GDM1 (cell line): ENCODE results near the gene VTN.

ENCODE experiments used
- DNase-seq: peaks from one replicate; lab custom pipeline; 2025; lab: John Stamatoyannopoulos, UW

Gene VTN

DNA sequence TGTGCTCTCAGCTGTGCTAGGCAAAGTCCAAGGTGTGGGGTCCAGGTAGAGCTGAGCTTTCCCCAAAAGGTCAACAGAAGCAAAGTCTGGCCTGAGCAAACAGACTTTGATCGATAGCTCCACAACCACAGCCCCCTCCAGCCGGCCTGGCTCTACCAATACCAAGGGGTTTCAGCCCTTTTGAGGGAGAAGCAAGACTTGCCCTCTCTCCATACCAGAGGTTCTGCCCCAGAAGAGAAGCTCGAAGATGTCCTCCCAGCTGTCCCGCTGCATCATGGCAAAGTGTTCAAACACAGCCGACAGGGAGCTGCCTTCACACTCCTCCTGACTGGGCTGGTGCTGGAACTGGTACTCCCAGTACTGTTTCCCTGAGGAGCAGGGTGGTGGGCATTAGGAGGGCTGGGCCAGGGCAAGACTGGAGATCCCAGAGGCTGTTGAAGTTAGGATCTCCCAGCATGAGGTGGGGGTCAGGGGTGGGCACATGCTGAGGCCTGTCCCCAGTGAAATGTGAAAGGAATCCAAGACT, 1.7 kb downstream of the VTN start:
- DNase-seq, result no peak

DNA sequence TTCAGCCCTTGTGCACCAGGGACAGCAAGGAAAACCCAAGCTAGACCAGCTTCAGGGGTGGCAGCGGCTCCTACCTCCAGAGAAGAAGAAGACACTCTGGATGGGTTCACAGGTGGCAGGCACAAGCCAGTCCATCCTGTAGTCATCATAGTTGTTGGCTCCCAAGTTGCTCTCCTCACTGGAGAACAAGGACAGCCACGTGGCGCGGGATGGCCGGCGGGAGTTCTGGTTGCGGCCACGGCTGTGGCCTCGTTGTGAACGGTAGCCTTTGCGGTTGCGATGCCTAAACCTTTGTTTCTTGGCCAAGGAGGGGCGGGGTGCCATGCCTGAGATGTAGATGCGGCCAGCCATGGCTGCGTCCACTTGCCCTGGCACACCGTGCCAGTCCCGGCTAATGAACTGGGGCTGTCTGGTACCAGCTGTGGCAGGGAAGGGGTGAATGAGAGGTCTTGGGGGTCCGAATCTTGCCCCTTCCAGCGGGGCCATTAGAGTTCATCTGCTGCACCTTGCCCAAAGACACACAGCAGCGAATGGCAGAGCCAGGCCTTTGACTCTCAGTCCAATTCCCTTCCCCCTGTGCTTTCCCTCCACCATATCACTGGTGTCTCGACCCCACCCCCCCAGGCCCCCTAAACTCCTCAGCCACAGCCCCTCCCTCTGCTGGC, 2.3 kb downstream of the VTN start:
- no peak for DNase-seq

DNA sequence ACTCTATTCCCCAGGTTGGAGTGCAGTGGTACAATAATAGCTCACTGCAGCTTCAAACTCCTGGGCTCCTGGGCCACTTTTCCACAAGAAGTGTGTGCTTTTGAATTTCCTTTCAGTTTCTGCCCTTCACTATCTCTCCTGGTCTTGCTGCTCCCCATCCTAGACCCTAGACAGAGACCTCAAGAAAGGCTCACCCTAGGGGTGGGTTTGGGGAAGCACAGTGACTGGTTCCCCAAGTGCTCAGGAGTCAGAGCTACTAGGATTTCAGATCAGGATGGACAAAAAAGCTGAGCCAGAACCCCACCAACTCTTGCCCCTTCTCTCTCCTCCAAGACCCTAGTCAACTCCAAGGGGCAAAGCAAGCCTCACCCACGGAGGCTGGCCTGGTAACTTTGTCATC, 3.5 kb downstream of the VTN start:
- DNase-seq, result no peak

DNA sequence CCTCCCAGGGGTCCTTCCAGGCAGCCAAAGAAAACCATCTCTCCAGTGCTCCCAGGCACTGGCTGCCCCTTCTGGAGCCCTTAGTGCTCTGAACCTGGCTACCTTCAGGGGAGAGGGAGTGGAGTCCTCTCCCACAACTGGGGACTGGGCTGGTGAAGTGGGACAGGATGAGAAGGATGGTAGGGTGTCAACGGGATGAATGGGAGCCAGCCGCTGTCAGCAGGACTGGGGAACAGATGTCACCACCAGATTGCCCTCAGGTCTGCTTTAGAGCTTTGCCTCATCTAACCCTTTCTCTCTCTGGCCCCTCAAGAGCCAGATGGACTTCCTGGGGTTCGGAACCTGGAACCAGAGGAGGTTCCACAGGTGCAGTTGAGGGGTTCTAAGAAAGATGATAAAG, 4.6 kb downstream of the VTN start:
- no peak for DNase-seq

DNA sequence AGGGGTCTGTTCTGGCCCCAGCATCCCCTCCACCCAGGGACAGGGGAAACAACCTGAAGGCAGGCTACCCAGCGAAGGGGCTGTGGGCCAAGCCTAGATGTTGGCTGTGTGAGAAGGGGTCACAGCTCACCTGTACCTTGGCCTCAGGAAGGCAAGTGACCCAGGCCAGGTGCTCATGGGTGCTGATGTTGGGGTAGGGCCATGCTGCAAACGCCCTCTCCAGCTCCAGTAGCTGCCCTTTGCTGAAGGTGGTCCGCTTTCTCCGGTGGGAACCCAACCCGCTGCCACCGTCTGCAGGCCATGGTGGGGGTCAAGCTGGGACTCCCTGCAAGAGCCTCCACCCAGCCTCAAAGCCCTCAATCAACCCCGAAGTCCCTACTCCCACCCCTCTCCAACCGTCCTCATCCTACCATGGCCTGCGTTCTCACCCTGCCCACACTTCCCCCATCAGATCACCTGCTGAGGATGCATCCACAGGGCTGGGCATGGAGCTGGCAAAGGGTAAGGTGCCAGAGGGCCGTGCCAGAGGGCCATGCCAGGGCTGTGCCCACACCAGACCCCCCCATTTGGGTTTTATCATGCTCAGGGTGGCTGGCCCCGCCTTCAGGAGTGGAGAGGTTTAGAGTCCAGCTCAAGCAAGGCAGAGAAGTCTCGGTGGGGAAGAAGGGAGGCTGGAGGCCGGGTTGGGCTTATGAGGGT, 5.3 kb downstream of the VTN start, which contains the start of gene SEBOX:
Gene SEBOX (minus strand): TSS at position 535 of the 699 bp plus-strand sequence. CDS start 48 bp downstream, at position 487.
- DNase-seq, result no peak

DNA sequence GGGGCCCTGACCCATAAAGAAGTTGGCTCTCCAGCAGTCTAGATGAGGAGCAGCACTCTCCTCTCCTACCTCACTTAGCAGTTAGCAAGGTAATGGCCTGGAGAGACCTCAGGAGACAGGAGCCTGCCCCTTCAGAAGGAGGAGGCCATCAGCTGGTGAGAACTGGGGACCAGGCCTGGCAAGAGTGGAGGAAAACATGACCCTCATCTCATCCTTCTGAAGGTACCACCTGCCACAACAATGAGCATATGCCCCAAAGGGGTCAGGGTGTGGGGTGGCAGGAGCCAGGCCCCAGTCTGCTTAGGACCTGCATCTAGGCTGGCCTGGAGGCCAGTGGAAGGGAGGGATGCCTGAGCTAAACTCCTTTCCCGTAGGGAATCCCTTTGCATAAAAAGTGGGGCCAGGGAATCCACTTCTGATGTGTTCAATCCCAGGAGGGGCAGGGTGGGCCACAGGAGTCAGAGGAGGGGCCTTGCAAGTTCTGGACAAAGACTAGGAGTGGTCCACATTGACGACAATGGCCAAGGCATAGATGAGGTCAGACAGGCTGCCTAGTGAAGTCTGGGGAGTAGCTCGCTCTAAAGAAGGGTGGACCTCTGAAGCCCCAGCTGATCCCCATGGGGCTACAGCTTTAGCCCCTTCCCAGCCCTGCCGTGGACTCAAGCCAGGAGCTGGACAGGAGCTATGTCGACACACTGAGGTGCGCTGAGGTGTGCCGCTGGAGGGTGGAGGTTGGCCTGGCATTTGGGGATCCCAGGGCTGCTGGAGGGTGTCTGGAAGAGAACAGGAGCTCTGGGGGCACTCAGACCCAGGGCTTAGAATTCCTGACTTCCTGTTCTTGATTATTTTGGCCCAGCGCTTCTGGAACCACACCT, 6.1 kb downstream of the VTN start:
- no peak for DNase-seq

DNA sequence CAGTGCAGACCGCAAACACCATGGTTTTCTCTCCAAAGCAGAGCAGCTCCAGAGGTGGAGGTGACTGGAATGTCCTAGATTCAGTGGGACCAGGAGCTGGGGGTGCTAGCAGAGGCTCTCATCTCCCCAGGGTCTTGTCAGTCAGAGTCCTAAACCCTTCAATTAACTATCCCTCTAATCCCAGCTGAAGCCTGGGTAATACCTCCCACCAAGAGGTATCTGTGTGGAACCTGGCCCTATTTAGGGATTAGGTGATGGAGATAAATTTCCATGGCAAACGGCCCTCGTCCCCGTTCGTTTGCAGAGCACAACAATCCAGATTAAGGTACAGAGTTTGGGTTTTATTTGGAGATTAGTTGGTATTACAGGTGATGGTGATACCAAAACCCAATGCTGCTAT, 6.9 kb downstream of the VTN start:
- no peak for DNase-seq

DNA sequence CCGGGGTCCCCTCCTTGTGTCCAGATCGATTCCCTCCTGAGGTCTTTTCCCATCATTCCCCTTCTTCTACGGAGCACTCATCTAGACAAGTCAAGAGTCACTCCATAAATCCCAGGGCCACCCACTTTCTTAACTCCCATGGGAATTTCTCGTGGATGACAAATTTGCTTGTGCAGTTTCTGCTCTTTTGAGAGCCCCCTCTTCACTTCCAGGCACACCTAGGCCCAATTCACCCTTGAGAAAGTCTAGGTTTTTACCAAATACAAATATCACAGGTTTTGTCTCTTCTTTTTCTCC, 12.3 kb downstream of the VTN start:
- no peak for DNase-seq

DNA sequence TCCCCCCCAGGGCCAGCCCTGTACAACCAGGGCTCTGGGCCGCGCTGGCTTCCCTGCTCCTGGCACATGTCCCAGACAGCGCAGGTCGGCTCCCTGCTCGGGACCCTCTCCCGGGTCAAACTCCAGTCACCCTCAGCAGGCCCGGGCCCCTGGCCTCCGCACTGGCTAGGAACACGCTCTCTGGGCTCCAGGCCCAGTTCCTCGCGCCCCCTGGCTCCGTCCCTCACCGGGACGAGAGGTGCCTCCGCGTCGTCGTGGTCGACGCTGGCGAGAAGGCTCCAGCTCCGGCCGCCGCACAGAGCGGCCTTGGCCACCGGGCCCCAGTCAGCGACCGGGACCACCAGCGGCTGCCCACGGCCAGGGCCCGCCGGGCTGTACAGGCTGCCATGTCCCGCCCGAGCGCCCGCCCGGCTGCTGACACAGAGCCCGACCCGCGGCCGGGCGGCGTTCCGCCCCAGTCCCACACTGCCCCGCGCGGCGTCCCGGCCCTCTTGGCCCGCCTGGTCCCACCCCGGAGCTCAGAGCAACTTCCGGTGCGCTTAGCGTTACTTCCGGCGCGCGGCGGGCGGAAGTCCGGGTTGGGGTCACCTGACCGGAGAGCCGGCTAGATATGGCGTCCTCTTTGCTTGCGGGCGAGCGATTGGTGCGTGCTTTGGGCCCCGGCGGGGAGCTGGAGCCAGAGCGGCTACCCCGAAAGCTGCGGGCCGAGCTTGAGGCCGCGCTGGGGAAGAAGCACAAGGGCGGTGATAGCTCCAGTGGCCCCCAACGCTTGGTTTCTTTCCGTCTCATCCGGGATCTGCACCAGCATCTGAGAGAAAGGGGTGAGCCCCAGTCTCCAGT, 12.8 kb downstream of the VTN start, which contains the start of gene POLDIP2:
Gene POLDIP2 (minus strand): TSS at position 467 of the 840 bp plus-strand sequence. CDS start 79 bp downstream, at position 388.
- DNase-seq, result peak; percentile 91

DNA sequence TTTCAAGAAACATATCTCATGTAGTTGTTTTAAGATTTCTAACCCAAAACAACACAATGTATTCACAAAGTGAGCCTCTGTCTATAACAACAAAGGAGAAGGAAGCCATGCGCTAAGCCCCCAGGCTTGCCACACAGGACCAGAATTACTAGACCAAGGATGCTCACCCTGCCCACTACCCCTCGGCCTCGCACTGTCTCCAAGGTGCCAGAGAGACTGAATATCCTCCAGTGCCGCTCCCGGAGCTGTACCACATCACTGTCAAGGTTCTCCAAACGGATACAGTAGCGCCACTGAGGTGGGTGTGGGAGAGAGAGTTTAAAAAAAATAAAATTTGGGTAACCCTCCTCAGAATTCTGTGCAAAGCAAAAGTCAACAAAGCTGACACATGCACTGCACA, 19.8 kb downstream of the VTN start:
- DNase-seq, result no peak

DNA sequence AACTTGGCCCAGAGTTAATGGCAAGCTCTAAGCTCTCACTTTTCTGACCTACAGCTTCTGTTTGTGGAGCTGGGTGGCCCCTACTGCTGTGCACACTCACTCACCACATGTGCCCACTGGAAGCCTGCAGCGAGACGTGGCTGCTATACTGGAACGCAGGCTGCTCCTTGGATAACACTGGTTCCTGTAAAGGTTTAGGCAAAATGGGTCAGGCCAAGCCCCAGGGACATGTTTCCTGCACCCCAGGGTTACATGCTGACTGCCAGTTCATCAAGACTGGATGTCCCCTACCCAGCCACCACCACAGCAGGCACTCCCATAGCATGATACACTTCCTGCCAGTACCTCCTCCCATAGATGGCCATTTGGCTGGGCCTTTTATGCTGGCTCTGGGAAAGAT, 21.1 kb downstream of the VTN start:
- DNase-seq, result no peak

DNA sequence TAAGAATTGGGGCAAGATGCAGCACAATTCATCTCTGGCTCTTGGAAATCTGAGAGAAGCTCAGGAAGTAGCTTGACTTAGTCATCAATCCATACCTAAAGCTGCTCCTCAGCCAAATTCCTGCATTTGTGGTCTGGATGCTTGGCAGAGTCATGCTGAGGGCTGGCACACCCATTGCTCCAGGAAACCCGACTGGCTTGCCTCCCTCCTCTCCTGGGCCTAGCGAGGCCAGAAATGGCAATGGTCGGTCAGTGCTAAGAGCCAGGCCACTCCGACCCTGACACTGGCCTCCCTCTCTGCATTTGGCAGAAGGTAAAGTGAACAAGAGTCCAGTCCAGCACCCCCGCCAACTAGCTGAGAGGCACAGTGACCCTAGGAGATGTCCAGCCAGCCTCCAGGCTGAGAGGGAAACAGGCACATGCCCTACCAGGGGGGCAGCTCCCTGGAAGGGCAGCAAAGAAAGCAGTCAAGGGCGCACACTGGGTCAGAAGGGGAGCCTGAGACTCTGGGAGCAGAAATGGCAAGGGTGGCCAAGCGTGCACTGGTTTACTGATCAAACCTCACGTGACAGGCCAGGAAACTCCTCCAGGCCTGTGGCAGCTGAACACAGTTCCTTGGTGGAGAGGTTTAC, 22.7 kb downstream of the VTN start:
- DNase-seq, result no peak

DNA sequence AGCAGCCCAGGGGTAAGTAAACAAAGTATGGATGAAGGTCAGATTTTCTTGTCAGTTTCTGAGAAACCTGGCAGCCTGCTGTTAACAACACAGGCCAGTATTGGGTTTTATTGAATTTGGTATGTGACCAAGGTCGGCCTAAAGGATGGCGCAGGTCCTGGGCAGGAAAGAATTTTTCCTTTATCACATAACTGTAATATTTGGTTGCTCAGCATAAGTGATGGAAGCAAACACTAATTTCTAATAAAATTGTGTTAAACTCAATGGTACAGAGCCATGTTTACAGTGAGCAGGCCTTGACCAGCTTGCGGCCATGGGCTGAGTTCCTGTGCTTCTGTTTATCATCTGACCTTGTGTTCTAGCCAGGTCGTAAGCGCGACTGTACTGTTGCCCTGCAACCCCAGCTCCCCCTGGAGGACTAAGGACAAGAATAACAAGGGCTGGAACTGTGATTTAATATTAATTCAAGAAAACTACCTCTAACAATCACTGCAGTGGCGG, 23.3 kb downstream of the VTN start:
- no peak for DNase-seq

DNA sequence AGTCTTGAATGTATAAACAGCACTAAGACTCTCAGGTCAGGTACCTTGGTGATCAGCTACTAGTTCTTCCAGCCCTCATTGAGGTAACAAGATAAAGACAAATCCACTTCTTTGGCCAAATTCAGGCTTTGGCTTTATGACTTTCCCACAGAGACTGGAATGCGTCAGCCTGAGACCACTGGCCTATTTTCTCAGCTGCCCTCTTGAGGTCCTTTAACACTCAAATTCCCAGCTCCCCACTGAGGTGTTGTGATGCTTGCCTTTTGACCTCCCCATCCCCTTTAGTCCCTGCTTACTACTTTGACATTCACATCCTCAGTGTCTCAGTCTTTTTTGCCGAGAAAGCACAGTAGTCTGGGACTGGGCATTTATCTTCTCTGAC, 23.9 kb downstream of the VTN start:
- DNase-seq, result no peak

DNA sequence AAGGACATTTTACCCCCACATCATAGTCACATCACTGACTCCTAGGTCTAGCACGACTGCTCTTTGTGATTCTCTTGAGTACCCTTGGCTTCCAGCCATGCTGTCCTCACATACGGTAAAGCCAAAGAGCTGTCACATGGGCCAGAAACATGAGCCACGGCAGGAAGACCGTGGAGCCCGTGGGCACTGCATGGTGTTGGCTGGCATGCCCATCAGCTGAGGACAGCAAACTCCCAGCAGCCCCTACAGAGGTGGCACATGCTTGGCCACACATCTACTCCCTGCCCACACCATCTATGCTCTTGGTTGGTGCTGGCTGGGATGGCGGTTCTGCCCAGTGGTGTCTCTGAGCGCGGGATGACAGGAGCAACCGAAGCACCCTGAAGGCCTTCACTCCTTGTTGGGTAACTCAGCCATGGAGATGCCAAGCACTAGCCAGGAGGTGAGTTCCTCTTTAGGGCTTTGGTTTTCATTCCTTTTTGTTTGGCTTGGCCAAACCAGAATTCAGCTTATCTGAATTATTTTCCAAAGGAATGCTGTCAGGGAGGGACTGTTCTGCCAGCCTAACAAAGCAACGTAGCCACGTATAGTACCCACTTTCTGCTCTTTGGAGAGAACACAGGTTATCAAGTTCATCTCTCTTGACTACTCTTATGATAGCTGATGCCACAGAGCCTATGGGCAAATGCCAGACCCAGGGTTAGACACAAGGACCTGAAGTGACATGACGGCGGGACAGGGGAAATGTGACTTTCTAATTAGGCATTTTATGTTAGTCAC, 24.5 kb downstream of the VTN start:
- DNase-seq, result no peak

DNA sequence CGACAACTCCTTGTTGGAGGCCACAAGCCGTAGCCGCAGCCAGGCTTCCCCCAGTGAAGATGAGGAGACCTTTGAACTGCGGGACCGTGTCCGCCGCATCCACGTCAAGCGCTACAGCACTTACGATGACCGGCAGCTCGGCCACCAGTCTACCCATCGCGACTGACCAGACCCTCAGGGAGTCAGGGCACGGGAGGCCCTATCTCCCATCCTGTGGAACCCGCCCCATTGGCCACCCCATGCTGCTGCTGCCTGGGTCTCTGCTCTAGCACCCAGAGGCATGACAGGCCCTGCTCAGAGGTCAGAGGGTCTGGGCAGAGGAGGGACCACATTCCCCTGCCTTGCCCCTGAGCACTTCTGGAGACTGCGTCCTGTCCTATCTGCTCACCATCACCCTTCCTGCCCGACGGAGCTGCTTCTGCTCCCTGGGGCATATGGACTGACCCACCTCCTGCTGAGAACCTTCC, 25.6 kb downstream of the VTN start:
- no peak for DNase-seq

DNA sequence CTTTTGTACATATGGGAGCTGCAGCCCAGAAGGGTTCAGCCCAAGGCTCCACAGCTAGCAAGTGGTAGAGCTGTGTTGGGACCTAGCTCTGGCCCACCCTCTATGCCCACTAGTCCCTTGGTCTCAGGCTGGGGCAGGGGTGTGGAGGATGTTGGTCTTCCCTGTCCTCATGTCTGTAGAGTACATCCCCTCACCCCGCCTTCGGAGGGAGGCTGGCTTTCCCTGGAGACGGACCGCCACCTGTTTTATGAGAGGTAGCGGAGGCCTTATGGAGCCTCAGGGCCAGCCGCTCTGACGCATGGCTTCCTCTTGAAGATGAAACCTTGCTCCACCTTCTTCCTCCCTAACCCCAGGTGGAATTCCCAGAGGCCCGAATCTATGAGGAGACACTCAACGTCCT, 26.1 kb downstream of the VTN start:
- DNase-seq, result no peak

DNA sequence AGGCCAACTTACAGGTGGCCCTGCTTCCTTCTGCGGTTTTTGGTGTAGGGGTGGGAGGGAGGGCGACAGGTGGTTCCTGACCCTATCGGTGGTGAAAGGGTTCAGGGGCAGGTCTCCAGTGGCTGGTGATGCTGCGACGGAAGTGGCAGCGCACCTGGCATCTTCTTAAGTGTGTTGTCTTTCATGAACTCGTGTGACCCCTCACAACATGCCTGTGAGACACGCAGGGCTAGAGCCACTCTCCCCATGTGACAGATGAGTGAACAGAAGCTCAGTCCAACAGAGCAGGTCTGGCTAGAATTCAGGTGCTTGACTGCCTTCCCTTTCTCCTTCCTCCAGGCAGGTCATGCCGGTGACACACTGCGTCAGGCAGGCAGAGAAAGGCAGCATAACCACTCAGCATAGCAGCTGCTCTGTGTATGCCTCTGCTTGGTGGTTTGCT, 26.6 kb downstream of the VTN start:
- DNase-seq, result no peak

DNA sequence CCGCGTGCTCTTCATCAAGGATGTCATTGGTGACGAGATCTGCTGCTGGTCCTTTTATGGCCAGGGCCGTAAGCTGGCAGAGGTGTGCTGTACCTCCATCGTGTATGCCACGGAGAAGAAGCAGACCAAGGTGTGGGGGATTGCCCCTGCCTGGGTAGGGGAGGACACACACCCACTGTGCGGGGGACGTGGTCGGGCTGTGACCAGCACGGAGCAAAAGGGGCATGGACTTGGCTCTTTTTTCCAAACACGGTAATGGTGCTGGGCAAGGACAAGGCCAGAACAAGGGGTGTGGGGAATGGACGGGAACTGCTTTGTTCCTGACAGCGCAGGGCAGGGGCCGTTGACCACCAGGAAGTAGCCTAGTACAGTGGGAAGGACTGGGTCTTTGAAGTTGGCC, 27.8 kb downstream of the VTN start:
- no peak for DNase-seq

DNA sequence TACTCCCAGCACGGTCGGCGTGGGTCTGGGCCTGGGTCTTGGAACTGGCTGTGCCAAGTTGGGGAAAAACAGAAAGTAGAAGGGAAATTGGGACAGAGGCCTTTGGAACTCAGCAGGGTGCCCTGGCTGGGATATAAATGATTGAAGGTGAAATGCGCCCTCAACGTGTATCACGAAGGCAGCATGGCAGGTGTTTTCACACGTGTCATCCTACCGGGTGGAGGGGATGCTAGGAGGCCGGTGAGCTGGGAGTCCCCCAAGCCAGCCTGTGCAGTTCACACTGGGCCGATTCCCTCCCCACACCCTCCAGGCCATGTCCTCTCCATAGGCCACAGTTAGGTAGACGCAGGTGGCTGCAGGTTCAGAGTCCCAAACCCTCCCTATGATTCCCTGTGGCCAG, 28.6 kb downstream of the VTN start:
- DNase-seq, result no peak
